Measurements from ENCODE around the gene UNC5CL.

DNA sequence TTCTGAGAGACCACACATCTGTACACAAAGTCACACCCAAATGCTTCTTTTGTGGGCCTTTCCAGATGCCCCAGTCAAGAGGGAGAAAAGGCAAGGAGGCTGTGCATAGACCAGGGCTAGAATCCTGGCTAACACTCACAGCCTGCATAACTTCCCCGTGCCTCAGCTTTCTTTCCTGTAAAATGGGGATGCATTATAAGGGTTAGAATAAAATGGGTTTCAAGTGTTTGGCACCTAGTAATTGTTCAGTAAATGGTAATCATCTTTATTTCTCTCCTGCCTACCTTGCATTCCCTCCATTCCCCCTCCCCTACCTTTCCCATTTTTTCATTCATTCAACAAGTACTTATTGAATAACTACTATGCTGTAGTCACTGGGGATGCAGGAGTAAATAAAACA lies 29.4 kb downstream of the UNC5CL start:
- TF ChIP-seq PRPF4 (IDR thresholded peaks at IDR 0.05; ENCODE audit: insufficient read depth, low read depth, low read length, poor library complexity, severe bottlenecking) (no peak), STAT5B (CRISPR knock-in tag; IDR thresholded peaks at IDR 0.05) (no peak)
- TF ChIP-seq, protein P1, sequence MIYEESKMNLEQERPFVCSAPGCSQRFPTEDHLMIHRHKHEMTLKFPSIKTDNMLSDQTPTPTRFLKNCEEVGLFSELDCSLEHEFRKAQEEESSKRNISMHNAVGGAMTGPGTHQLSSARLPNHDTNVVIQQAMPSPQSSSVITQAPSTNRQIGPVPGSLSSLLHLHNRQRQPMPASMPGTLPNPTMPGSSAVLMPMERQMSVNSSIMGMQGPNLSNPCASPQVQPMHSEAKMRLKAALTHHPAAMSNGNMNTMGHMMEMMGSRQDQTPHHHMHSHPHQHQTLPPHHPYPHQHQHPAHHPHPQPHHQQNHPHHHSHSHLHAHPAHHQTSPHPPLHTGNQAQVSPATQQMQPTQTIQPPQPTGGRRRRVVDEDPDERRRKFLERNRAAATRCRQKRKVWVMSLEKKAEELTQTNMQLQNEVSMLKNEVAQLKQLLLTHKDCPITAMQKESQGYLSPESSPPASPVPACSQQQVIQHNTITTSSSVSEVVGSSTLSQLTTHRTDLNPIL (CRISPR knock-in tag; IDR thresholded peaks at IDR 0.05), result no peak

All from K562 (cell line).